ENCODE results near the gene MAX.

Gene MAX

GRCh38 chr14:65079768-65080167 lies 22.5 kb downstream of the MAX start:
- H3K4me3 ChIP-seq (ENCODE audit: low read length), result no peak overlapping the region
- DNase-seq (ENCODE audit: low read depth), result no peak
- TF ChIP-seq CTCF (conservative IDR thresholded peaks at IDR 0.05; ENCODE audit: low read length), result no peak

DNA sequence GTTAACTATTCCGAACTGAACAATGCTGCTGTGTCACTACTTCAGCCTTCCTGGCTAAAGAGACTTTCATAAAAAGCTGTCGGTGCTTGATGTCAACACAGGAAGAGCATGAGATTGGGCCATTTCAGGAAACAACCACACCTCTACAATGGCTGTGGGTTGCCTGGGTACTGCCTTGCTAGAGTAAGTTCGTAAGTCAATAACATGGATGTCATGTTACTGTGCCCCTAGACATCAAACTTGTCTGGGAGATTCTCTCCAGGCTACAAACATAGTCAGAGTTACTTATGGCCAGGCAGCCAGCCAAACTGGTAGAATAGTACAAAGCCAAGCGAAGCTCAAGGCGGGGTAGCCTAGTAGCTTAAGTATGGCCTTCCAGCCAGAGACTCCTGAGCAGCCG lies 23.1 kb downstream of the MAX start:
- TF ChIP-seq CTCF (conservative IDR thresholded peaks at IDR 0.05; ENCODE audit: low read length), result no peak
- H3K4me3 ChIP-seq (ENCODE audit: low read length), result no peak overlapping the region
- no peak for DNase-seq (ENCODE audit: low read depth)

GRCh38 chr14:65077318-65077717 lies 25.0 kb downstream of the MAX start:
- DNase-seq (ENCODE audit: low read depth), result no peak
- H3K4me3 ChIP-seq (ENCODE audit: low read length), result no peak overlapping the region
- no peak for TF ChIP-seq CTCF (conservative IDR thresholded peaks at IDR 0.05; ENCODE audit: low read length)

- no peak overlapping the region for H3K4me3 ChIP-seq (ENCODE audit: low read length)
- TF ChIP-seq CTCF (conservative IDR thresholded peaks at IDR 0.05; ENCODE audit: low read length), result no peak
- no peak for DNase-seq (ENCODE audit: low read depth)
Measured at GRCh38 chr14:65075628-65076325, 26.5 kb downstream of the MAX start.

DNA sequence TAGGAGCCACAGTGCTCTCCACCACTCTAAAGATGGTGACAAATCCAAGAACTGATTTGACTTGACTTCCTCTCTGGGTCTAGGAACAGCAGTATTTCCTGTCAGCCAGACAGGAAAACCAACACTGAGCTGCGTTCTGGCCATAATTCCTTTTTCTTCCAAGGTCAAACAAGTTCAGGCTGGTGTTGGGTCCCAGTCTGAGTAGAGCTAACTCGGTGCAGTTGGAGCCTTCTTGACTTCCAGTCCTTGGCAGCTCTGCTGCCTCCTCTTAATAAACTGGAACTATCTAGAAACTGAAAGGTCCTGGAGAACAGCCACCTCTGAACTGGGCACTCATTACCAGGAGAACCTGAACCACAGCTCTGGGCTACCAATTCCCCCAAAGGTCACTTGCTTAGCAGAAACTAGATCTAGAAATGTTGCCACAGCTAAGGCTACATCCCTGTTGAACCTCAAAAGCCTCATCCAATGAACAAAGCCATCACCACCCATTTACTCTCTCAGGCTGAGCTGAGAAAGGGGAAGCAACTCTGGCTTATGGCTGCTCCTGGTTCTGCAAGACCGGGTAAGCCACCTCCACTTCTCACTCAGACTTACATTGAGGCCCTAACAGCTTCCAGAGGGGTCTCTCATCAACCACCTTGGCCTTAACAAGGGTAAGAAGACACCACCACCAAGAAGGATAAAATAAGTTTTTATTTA lies 27.7 kb downstream of the MAX start:
- no peak for TF ChIP-seq CTCF (conservative IDR thresholded peaks at IDR 0.05; ENCODE audit: low read length)
- DNase-seq (ENCODE audit: low read depth), result no peak
- no peak overlapping the region for H3K4me3 ChIP-seq (ENCODE audit: low read length)

- no peak for TF ChIP-seq CTCF (conservative IDR thresholded peaks at IDR 0.05; ENCODE audit: low read length)
- no peak overlapping the region for H3K4me3 ChIP-seq (ENCODE audit: low read length)
- DNase-seq (ENCODE audit: low read depth), result no peak
Measured at GRCh38 chr14:65073605-65074201, 28.6 kb downstream of the MAX start.

GRCh38 chr14:65072937-65073336 lies 29.4 kb downstream of the MAX start:
- no peak overlapping the region for H3K4me3 ChIP-seq (ENCODE audit: low read length)
- DNase-seq (ENCODE audit: low read depth), result no peak
- TF ChIP-seq CTCF (conservative IDR thresholded peaks at IDR 0.05; ENCODE audit: low read length), result no peak

Measured in AG10803 (cell line).